ENCODE results near the gene RAB7A. TPM values are rescaled to one million over a fixed set of nuclear protein-coding genes. Genes with fewer than 3 reads are reported as not detected.

RAB7A gene
- total RNA-seq, 4 donors from 2014 or later: 98.9 to 114 (median 110) TPM

DNA sequence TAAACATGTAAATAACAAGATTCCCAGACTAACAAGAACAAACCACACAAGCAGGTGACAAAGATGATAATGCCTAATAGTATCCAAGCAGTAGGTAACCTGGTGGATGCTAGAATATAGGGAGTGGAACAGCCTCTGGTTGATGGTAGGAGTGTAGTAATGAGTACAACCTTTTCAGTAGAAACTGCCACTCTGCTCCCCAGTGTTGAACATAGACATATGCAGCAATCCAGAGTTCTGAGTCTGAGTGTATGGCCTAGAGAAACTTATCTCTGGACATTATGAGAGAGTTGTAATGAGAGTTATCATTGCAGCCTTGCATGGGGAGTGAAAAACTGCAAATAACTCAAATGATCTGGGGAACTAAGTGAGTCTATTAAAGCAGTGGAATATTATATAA, 77.3 kb downstream of the RAB7A start:
- TF ChIP-seq, protein P1, sequence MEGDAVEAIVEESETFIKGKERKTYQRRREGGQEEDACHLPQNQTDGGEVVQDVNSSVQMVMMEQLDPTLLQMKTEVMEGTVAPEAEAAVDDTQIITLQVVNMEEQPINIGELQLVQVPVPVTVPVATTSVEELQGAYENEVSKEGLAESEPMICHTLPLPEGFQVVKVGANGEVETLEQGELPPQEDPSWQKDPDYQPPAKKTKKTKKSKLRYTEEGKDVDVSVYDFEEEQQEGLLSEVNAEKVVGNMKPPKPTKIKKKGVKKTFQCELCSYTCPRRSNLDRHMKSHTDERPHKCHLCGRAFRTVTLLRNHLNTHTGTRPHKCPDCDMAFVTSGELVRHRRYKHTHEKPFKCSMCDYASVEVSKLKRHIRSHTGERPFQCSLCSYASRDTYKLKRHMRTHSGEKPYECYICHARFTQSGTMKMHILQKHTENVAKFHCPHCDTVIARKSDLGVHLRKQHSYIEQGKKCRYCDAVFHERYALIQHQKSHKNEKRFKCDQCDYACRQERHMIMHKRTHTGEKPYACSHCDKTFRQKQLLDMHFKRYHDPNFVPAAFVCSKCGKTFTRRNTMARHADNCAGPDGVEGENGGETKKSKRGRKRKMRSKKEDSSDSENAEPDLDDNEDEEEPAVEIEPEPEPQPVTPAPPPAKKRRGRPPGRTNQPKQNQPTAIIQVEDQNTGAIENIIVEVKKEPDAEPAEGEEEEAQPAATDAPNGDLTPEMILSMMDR (IDR thresholded peaks at IDR 0.05): no peak
- no peak for TF ChIP-seq POLR2A (IDR thresholded peaks at IDR 0.05)
- peaks cover 48 to 52% of the 10 kb centered on the region in 2 donors for H3K4me1 ChIP-seq
- H3K27ac ChIP-seq: peak overlapping the region in 1 of 3 donors; percentile 79
- H3K9me3 ChIP-seq: no peaks in the 10 kb centered on the region
- H3K27me3 ChIP-seq: no peaks in the 10 kb centered on the region
- intact Hi-C loops (cut with DNase I): no loop called here
- no peak overlapping the region for H3K4me3 ChIP-seq (replicated peaks in 1 of 3)
- peaks cover 11 to 13% of the 10 kb centered on the region in 2 donors for H3K36me3 ChIP-seq
- no peak for DNase-seq

DNA sequence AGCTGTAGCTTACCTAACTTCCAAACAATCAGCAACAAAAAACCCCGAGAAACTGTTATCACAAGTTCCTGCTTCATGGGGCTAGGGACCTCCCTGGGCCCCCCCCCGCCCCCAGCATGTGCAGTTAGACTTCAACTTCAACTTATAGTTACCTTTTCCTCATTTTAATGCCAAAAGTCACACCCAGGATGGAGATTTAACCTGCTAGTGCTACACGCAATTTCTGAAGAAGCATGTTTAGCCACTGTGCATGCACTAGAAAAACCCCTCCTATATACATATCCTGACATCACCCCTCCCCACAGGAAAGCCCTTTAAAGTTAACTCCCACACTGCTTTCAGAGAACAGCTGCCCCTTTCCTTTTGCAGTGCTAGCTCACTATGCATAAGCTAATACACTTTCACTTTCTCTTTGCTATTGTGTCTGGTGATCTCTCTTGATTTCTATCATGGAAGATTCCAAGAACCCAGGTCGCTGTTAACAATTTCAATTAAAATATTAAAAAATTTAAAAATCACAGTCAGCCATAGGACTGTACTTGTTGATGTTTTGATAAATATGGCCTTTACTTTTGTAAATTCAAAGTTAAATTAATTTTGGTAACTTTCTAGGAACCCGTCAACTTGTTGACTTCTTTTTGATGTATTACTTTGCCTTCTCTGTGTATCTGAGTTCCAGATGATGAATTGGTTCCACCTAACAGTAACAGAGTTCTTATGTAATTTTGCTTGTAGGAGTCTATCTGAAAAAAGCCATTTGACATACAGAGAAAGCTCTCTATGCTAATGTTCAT, 78.2 kb downstream of the RAB7A start:
- intact Hi-C loops (cut with DNase I): no loop called here
- WGBS, 2 donors: 39 to 46% methylated on average over 5 of the region's 5 CpGs
- no peaks in the 10 kb centered on the region for H3K27me3 ChIP-seq
- H3K4me1 ChIP-seq: peaks cover 57 to 61% of the 10 kb centered on the region in 2 donors
- H3K27ac ChIP-seq: peak overlapping the region; percentile 74 to 84 (median 79)
- TF ChIP-seq POLR2A (IDR thresholded peaks at IDR 0.05): no peak
- TF ChIP-seq, protein P1 (IDR thresholded peaks at IDR 0.05): no peak
- H3K9me3 ChIP-seq: no peaks in the 10 kb centered on the region
- no peak overlapping the region for H3K4me3 ChIP-seq (replicated peaks in 1 of 3)
- H3K36me3 ChIP-seq: peaks cover 3 to 5% of the 10 kb centered on the region in 2 donors
- no peak for DNase-seq

DNA sequence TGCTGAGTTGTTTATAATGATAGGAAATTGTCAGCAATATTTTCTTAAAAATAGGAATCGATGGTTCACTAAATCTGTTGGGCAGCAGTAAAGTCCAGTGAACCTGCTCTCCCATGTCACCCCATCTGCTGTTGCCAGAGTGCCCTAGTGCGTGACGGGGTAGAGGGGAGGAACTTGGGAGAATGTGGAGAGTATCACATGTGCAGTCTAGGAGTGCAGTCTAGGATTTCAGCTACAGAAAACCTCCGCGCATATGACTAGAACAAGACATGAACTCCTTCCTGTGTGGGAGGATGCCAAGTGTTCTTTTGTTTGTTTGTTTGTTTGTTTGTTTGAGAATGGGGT, 78.8 kb downstream of the RAB7A start:
- H3K9me3 ChIP-seq: no peaks in the 10 kb centered on the region
- H3K36me3 ChIP-seq: no peaks in the 10 kb centered on the region
- no peak overlapping the region for H3K4me3 ChIP-seq (replicated peaks in 1 of 3)
- DNase-seq: peak; percentile 84 to 89
- WGBS, 2 donors: 20 to 33% methylated on average over 5 of the region's 5 CpGs
- peak overlapping the region; percentile 74 to 84 (median 79) for H3K27ac ChIP-seq
- intact Hi-C loops (cut with DNase I): no loop called here
- H3K27me3 ChIP-seq: no peaks in the 10 kb centered on the region
- TF ChIP-seq, protein P1 (IDR thresholded peaks at IDR 0.05): no peak
- no peak for TF ChIP-seq POLR2A (IDR thresholded peaks at IDR 0.05)
- H3K4me1 ChIP-seq: peaks cover 57 to 65% of the 10 kb centered on the region in 2 donors

DNA sequence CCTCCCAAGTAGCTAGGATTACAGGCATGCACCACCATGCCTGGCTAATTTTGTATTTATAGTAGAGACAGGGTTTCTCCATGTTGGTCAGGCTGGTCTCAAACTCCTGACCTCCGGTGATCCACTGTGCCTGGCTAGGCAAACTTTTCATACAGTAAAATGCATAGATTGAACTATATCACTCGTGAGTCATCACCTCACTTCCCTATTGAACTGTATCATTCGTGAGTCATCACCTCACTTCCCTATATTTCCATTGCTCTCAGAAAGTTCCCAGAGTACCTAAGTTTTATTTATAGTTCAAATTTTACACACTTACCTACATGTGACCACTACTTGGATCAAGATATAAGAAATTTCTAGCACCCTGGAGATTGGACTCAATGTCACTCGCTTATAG, 79.8 kb downstream of the RAB7A start:
- 93 to 94% methylated on average over 4 of the region's 4 CpGs for WGBS, 2 donors
- no peak for DNase-seq

DNA sequence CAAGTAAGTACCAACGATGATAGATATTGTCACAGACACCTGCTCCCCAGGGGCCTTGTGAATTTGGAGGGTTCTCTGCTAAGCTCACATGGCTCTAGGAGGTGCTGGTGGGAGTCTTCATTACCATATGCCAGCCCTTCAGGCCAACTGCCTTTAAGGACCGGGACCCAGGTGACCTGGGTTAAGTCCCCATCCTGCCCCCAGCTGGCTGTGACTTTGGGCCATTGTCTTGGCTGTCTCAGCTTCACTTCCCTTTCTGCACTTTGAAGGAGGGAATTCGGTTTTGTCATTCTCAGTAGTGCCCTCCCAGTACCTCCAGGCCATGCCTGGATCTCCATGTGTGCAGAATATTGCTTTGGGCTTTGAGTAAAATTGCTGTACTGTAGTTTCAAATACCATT, 80.6 kb downstream of the RAB7A start:
- Histone ChIP-seq H3K36me3 (peaks cover 0 to 2% of the 10 kb centered on the region in 2 donors), H3K27ac (peak overlapping the region; percentile 56 to 79 (median 72)), H3K27me3 (no peaks in the 10 kb centered on the region), H3K4me1 (peaks cover 57 to 64% of the 10 kb centered on the region in 2 donors), H3K9me3 (no peaks in the 10 kb centered on the region), H3K4me3 (replicated peaks in 1 of 3) (no peak overlapping the region)
- TF ChIP-seq, protein P1 (IDR thresholded peaks at IDR 0.05): no peak
- no peak for TF ChIP-seq POLR2A (IDR thresholded peaks at IDR 0.05)
- 31 to 73% methylated on average over 3 of the region's 3 CpGs for WGBS, 2 donors
- intact Hi-C loops (cut with DNase I): no loop called here
- no peak for DNase-seq

More for the DNA sequence above, 79.8 kb downstream of the RAB7A start:
- H3K27ac ChIP-seq: peak overlapping the region in 2 of 3 donors; percentile 74 to 79
- H3K4me3 ChIP-seq (replicated peaks in 1 of 3): no peak overlapping the region
- peaks cover 57 to 65% of the 10 kb centered on the region in 2 donors for H3K4me1 ChIP-seq
- intact Hi-C loops (cut with DNase I): no loop called here
- peaks cover 0 to 2% of the 10 kb centered on the region in 2 donors for H3K36me3 ChIP-seq
- no peaks in the 10 kb centered on the region for H3K27me3 ChIP-seq
- H3K9me3 ChIP-seq: no peaks in the 10 kb centered on the region
- no peak for TF ChIP-seq POLR2A (IDR thresholded peaks at IDR 0.05)
- TF ChIP-seq, protein P1 (IDR thresholded peaks at IDR 0.05): no peak

Measured in thyroid gland (tissue), 4 donors.